Stimulated activated CD4-positive, alpha-beta T cell treated with anti-CD3 and anti-CD28 coated beads, TNF-alpha, amount 100 ng/mL, for 1 hour (primary cell): ENCODE results near the gene LTBP1.

ENCODE experiments used
- DNase-seq, 3 donors: peaks; one replicate each; pipeline ENCODE4 v3.0.0-alpha.2; 2020; ENCODE audit warnings: low read depth in 3 of 3, low spot score in 1 of 3

The LTBP1 gene

GRCh38 chr2:33247365-33247764 is 300.6 kb downstream of the LTBP1 start:
- DNase-seq: no peak

GRCh38 chr2:33250417-33251029 is 303.8 kb downstream of the LTBP1 start:
- no peak for DNase-seq

- DNase-seq: no peak
Observed at GRCh38 chr2:33256162-33256755, 309.5 kb downstream of the LTBP1 start.

GRCh38 chr2:33258387-33258786 is 311.6 kb downstream of the LTBP1 start:
- DNase-seq: no peak

- DNase-seq: no peak
Observed at GRCh38 chr2:33262097-33262496, 315.3 kb downstream of the LTBP1 start.

- DNase-seq: no peak
Observed at GRCh38 chr2:33264766-33265165, 318.0 kb downstream of the LTBP1 start.

- DNase-seq: no peak
Observed at GRCh38 chr2:33265584-33266338, 319.0 kb downstream of the LTBP1 start.

- no peak for DNase-seq
Observed at GRCh38 chr2:33266467-33266866, 319.7 kb downstream of the LTBP1 start.

- DNase-seq: no peak
Observed at GRCh38 chr2:33267043-33267442, 320.3 kb downstream of the LTBP1 start.

- DNase-seq: no peak
Observed at GRCh38 chr2:33267756-33268155, 321.0 kb downstream of the LTBP1 start.

GRCh38 chr2:33268246-33268831 is 321.6 kb downstream of the LTBP1 start:
- no peak for DNase-seq

- DNase-seq: no peak
Observed at GRCh38 chr2:33272001-33272400, 325.2 kb downstream of the LTBP1 start.

GRCh38 chr2:33273479-33273878 is 326.7 kb downstream of the LTBP1 start:
- no peak for DNase-seq

- no peak for DNase-seq
Observed at GRCh38 chr2:33274524-33274923, 327.8 kb downstream of the LTBP1 start.

- DNase-seq: peak in 1 of 3 donors; percentile 2
Observed at GRCh38 chr2:33275689-33276444, 329.1 kb downstream of the LTBP1 start.

- no peak for DNase-seq
Observed at GRCh38 chr2:33277002-33277426, 330.3 kb downstream of the LTBP1 start.

- DNase-seq: no peak
Observed at GRCh38 chr2:33278245-33278943, 331.6 kb downstream of the LTBP1 start.

GRCh38 chr2:33284287-33284686 is 337.5 kb downstream of the LTBP1 start:
- no peak for DNase-seq

- DNase-seq: no peak
Observed at GRCh38 chr2:33287507-33288005, 340.8 kb downstream of the LTBP1 start.

GRCh38 chr2:33288011-33288410 is 341.3 kb downstream of the LTBP1 start:
- DNase-seq: no peak
